HG03442 (cell line): ENCODE measurements around the gene TSC22D1.

Experiments
- ATAC-seq: cut with Tn5 transposase; IDR thresholded peaks from one replicate; pipeline ENCODE4 v1.9.1; 2021; ENCODE audit warnings: mild to moderate bottlenecking, moderate library complexity; ENCODE audit not compliant: unreplicated experiment

TSC22D1 gene

DNA sequence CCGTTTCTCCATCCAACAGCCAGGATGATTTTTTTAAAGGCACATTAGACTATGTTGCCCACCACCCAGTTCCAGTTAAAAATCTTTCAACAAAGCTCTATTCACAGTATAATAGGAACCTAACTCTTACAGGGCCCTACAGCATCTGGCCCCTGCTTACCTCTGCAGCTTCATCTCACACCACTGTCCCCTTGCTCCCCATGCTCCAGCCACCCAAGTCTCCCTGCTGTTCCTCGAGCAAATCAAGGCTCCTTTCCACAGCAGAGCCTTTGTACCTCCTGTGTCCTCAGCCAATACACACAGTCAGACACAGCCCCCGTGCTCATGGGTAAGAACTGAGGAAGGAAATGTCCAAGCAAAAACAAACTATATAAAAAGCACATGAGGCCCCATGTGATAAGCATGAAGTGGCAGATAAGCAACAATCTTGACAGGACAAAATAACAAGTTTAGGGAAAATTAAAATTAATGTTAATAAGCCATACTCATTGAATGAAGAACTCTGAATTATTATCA, 67.5 kb downstream of the TSC22D1 start:
- ATAC-seq: no peak

DNA sequence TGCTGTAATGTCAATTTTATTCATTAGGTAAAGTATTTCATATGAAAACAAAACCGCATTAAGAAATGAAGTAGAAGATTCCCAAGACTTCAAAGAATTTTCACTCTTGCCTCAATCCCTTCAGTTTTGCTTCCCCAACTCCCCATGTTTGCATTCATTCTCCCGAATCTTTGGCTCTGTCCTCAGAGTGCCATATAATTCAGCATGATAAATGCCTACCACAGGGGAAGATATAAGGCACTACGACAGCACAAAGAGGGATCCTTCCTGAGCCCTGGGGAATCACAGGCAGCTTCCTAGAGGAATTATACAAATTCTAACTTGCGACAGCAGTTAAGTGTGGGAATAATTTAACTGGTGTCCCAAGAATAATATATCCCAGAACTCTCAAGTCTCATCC, 68.5 kb downstream of the TSC22D1 start:
- no peak for ATAC-seq

DNA sequence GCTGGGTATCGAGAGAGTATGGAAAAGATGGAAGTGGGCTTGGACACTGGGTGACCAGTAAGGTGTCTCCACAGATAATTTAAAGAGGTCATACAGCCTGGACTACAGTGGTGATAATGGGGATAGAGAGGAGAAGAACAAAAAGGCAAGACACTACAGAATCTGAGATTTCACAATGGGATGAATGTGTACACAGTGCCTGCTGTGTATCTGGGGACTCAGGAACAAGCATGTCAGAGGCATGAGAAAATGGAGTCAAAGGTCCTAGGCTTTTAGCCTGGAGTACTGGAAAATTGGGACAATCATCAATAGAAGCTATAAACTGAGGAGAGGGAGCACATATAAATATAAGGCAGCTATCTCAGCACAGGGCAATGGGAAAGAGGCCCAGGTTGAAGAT, 69.4 kb downstream of the TSC22D1 start:
- no peak for ATAC-seq

DNA sequence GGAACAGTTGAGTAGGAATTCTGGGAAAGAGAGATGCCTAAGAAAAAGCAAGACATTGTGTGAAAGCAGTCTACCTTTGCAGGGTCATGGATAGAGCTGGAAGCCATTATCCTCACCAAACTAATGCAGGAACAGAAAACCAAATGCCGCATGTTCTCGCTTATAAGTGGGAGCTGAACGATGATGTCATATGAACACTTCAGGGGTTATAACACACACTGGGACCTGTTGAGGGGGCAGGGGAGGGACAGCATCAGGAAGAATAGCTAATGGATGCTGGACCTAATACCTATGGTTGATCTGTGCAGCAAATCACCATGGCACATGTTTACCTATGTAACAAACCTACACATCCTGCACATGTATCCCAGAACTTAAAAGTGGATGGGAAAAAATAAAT, 69.9 kb downstream of the TSC22D1 start:
- no peak for ATAC-seq

DNA sequence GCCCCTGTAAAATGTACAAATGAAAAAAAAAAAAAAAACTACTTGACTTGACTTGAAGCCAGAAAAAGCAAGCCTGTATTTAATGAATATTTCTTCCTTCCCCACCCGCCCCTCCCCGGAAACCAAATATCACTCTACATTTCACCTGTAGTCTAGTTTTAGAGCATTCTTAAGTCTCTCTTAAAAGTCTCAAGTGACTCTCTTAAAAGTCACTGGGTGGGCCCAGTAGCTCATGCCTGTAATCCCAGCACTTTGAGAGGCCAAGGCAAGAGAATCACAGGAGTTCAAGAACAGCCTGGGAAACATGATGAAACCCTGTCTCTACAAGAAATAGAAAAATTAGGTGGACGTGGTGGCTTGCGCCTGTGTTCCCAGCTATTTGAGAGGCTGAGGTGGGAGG, 72.0 kb downstream of the TSC22D1 start:
- no peak for ATAC-seq

DNA sequence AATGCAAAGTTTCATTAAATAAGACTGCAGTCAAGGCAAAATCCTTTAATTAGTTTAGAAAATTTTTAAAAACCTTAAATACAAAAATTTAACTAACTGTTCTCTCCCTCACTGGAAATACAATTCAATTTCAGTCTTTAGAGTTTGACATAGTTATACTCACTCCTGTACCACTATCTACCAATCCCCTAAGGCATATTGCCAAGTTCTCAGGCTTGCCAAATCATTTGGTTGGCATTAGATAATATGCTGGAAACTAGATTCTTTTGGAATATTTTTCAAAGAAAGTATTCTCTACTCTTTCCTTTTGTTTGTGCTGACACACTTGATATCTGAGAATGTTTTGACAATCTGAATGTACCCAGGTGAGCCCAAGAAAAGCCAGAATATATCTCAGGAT, 77.2 kb downstream of the TSC22D1 start:
- ATAC-seq: no peak

DNA sequence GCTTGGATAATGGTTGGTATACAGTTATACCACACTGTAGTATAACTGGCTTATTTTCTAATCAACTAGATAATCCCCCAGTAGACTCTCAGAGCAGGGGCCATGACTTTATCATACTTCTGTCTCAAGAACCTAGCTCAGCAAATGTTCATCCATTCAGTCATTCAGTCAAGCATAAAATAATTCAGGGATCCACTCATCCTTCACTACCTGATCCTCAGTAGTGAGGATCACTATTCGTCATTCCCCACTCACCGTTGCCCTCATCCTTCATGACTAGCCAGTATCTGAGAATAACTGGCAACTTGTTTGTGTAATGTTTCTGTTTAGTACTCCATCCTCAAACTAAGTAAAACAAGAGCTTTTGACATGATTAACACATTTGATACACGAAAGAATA, 77.6 kb downstream of the TSC22D1 start:
- no peak for ATAC-seq

DNA sequence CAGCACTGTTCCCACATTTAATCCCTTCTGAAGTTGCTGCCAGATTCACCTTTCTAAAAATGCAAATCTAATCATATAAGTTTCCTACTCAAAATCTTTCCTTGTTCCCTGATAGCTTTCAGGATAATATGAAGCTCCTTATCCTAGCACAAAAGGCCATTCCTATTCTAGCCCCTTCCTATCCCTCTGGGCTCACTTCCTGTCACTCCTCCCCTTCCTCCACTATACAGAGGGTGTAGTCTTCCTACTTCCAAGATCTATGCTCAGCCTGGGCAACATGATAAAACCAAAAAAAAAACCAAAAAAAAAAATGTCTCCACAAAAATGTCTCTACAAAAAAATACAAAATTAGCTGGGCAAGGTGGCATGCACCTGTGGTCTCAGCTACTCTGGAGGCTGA, 78.3 kb downstream of the TSC22D1 start:
- no peak for ATAC-seq

DNA sequence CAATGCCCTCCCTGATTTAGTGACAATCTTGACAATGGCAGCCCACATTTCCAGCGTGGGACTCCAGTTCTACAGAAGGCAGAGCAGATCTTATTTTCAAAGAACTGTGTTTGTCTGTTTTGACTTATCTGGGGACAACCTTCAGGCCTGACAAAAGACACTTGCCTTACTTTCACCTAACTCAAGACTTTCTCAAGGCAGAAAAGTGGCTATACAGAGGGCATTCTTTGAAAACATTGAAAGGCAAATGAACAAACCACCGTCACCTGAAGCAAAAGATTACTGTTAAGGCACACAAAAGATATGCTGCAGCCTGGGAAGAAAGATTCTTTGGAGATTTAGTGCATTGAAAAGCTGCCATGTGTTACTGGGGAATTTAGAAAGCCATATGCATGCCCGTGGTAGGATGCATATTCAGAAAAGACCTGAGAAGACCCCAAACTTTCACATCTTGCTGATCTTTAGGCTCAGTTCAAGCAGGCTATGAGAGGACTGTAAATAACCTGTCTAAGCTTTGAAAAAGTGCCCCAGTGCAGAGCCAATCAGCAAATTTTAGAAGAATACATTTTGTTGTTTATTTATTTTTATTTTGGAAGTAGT, 82.8 kb downstream of the TSC22D1 start:
- ATAC-seq: no peak

DNA sequence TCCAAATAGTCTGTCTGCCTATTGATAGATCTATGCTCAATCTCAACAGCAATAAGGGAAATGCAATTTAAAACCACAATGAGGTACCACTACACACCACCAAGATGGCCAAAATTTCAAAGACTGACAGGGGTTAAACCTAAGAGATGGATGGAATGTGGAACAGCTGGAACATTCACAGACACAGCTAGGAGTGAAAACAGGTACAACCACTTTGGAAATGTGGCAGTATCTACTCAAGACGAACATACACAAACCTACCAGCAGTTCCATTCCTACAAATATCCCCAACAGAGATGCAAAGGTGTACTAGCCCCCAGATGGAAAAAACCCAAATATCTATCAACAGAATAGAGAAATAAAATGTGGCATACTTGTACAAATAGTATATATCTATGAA, 86.4 kb downstream of the TSC22D1 start:
- no peak for ATAC-seq

DNA sequence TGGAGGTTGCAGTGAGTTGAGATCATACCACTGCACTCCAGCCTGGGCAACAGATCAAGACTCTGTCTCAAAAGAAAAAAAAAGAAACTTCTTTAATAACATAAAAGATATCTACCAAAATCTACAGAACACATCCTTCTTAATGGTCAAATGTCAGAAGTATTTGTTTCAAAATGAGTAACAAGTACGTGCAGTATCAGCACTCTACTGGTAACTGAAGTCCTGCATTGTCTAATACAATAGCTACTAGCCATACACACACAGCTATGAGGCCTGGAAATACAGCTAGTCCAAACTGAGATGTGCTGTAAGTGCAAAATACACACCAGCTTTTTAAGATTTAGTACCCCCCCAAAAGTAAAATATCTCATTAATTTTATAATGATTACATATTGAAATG, 88.1 kb downstream of the TSC22D1 start:
- peak; percentile 86 for ATAC-seq

DNA sequence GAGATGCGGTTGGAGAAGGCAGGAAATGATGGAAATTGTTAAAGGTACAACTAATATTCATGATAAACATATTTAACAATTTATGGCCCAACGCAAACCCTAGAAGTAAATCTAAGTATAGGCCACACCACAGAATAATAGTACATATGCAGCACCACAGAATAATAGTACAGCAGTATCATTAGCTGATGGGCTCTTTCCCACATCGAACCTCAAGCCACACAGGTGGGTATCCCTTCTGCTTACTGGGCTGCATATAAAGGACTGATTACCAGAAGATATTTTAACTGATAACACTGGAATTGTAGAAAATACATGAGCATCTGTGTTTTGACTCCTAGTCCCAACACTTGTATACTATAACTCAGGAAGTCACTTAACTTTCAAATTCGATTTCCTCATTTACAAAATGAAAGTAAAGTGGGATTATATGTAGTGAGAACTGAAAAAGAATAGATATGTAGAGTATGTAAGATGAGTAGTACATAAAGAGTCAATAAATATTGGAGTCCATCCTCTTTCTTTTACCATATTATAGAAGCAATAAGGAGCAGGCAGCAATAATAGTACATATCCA, 91.5 kb downstream of the TSC22D1 start:
- ATAC-seq: no peak

DNA sequence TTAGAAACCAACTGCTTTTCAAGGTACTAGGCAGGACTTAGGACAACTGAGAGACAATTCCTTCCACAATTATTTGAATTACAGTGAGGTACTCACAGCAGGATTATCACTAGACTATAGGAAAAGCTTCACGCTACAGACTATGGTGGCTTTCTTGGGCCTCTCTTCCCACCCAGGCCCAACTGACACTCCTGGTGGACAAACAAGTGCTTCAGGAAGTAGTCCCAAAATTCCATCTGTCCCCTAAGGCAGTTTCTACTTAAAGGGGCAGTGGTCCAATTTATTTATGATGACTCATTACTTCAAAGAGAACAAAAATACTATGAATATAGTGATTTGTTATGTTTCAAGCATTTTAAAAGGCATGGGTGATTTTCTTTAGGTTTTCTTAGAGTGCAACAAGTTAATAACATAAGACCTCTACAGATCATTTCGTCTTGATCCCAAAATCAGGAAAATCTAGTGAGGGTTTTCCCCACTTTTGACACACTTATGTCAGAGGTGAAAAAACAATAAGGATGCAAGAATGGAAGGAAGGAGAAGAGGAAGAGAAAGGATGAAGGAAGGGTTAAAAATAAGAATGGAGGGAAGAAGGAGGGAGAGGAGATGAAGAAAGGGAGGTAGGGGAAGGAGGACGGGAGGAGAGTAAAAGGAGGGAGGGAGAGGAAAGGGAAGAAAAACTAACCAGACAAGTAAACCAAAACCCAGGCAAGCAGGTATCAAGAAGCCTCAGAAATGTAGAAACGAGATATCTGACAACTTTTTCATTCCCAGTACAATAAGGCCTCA, 101.8 kb downstream of the TSC22D1 start:
- ATAC-seq: no peak

DNA sequence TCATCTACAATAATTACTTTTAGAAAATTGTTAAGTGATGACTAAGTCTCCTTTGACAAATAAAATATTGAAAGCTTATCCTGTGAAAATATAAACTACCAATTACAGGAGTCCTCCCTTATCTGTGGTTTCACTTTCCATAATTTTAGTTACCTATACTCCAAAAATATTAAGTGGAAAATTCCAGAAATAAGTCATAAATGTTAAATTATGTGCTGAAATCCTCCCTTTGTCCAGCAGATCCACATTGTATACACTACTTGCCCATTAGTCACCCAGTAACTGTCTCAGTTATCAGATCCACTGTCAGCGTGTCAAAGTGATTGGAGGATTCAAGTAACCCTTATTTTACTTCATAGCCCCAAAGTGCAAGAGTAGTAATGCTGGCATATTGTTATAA, 104.4 kb downstream of the TSC22D1 start:
- no peak for ATAC-seq

DNA sequence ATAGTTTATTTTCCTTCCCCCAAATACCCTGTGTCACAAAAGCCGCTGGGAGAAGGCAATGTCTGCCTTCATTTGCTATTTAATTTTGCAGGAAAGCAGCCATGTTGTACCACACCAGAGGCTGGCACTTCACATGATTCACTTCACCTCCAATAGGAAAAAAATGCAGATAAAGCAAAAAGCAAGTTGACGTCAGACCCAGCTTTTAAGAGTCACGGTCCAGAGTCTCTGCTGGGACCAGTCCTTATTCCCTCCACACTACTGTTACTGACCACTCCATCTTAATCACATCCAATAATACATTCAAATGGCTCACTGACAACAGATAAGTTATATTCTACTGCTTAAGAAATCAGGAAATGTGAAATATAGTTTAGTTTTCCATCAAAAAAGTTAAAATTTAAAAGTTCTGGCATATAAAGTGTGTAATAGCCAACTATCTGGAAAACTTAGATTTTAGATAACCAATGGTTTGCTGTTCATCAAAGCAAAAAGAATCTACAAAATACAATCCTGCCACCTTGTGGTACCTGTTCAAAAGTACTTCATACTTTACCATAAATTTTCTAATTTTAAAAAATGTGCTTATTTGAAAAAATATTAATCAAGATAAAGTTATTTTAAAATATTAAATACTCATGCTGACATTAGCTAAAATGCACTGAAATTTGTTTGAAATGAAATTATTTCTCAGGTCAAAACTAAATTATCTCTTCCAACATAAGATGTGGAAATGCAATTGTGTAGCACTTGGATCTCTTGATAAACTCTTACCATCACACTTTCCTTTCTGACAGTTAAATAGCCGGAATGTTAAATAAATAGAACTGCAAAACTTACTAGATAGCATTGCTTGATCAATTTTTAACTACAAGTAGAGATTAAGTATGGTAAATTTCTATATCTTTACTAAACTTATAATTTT, 105.2 kb downstream of the TSC22D1 start:
- no peak for ATAC-seq

DNA sequence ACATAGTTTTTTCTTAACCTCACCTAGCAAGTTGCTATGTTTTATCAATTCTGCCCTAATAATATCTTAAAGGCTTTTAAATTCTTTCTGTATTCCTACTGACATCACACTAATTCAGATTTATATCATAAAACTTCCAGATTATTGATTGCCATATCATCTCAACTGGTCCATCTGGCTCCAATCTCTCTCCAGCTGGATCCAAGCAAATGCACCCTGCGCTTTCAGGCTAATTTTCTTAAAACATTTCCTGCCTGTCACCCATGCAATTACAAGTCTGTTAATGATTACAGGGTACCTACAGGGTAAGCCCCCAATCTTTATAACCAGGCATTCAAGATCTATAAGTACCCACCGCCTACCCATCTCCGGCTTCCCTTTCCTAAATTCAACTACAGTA, 107.3 kb downstream of the TSC22D1 start:
- no peak for ATAC-seq

DNA sequence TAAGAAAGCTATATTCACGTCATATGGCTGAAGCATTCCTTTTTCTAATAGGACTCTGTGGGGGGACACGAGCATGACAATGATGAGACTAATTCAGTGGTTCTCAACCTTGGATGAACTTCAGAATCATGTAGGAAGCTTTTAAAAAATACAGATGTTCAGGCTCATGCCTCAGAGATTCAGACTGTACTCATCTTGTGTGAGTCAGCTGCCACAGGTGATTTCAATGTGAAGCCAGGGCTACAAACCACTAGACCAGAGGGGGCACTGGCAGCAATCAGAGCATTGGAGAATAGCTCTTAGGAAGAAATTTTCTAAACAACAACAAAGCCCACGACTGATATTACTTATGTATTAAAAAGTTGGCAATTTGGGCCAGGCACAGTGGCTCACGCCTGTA, 110.8 kb downstream of the TSC22D1 start:
- no peak for ATAC-seq

DNA sequence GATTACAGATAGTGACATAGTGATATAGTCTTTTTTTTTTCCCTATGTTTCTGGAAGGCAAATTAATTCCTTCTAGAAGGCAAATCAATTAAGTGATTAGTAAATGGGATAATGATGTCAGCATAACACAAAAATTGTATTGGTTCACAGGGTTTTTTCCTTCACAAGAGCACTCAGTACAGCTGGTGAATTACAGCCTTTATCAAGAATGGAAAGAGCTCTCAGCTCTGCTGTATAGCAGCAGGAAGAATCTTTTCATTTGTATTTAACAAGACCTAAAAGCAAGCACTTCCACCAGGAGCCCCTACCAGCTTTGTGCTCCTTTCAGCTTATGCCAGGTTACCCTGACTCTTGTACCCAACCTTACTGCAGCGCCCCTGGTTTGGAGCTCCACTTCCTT, 111.7 kb downstream of the TSC22D1 start:
- no peak for ATAC-seq

DNA sequence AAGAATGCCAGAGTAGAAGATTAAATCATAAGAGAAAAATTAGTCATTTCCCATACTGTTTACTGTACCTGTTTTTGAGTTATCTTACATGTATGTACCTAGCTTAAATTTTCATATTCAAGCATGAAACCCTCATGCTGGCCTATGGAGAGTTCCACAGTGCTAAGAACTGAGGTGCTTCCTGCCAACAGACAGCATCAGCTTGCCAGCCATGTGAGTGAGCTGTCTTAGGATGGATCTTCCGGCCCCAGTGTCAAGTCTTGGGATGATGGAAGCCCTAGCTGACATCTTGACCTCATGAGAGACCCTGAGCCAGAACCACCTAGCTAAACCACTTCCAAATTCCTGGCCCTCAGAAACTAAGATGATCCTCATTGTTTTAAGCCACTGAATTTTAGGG, 112.4 kb downstream of the TSC22D1 start:
- no peak for ATAC-seq

DNA sequence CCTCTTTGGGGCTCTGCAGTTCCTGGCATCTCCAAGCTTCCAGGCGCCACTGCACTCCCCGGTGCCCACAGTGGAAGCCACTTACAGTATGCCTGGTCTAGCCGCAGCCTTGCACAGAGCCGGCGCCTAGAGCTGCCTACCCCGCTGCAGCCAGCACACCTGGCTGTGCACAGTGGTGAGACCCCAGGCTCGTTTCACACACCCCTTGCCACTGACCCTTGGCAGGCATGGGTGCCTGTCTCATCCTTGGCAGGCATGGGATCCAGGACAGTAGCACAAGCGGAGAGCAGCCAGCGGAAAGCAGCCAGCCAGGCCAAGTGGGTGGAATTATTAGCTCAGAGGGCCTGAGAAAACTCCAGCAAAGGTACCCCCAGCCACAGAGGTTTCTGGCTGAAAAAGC, 116.5 kb downstream of the TSC22D1 start:
- no peak for ATAC-seq

DNA sequence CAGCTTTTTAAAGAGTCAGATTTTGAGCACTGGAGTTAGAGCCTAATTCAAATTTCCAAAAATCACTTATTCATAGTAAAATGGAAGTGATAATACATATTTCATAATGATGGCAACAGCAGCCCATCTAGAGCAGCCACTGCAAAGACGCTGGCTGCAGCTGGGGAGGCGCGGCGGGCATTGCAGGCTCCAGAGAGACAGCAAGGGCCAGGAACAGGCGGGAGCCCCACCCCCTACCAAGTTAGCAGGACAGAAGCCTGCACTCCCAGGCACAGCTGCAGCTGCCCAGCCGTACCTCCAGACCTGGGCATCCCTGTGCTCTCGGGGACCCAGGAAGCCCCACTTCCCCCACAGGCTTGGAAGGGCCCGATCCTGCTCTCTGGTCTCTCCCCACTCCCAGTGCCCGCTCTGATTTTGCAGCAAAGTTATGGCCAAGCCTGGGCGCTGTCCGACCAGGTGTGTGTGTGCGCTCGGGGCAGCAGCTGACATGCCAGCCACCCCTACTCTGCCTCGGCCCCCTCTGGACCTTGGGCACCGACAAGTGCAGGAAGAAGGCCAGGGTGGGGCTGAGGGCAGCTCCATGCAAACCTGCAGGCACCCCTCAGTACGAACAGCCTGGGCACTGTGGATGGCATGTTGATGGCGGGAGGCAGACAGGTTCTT, 117.7 kb downstream of the TSC22D1 start:
- no peak for ATAC-seq
